ENCODE measurements around the gene SMPD4.
A peak's percentile ranks its signal among the peaks of the same experiment; 100 is the strongest.
"Not testable (repeated sequence)": the region's sequence is repeated elsewhere in the genome, so short reads cannot be mapped to it uniquely, and the experiment has no call there.

SMPD4 gene

DNA sequence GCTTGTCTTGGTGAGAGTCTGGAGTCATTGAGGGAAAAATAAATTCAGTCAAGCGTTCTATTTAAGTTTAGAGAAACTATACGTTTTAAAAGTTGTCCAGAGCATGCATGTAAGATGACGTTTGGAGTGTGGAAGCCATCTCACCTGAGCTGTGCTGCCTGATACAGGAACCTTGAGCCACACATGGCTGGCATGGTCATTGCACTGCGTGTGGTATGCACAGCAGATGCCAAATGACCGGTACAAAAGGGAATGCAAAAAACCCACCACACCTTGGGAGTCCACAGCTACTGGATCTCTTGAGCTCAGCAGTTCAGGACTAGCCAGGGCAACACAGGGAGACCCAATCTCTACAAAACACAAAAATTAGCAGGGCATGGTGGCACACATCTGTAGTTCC, 5.0 kb upstream of the SMPD4 start:
- DNase-seq (ENCODE audit: low spot score): no peak

DNA sequence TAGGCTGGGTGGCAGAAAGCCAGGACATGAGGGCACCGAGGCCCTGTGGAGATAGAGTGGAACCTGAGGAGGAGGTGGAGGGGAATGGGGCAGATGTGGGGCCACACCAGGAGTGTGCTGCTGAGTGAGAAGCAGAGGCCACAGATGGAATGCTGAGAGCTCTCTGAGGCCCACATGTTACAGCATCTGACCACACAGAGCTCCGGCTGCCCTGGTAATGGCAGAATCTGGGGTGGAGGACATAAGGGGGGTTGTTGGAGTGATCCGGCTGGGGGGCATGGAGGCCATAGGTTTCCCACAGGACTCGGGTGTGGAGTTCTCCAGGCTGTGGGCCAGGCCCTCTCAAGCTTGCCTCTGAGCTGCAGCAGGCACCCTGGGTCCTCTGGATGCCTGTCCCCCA, 4.5 kb upstream of the SMPD4 start:
- no peak for DNase-seq (ENCODE audit: low spot score)

DNA sequence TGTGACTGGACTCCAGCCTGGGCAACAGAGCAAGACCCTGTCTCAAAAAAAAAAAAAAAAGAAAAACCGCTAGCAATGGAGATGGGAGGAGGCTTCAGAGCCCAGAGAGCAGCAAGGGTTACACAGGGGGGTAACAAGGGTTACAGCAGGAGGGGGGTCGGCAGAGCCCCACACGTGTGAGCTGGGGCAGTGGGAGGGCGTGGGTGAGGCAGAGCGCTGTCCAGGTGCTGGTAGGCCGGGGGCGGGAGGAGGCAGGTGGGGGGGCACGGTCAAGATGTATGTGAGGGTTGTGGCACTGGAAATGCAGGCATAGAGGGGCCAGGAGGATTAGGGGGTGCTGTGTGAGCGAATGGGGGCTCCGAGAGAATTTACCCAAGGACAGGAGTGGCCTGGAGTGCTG, 4.0 kb upstream of the SMPD4 start:
- DNase-seq (ENCODE audit: low spot score): no peak

DNA sequence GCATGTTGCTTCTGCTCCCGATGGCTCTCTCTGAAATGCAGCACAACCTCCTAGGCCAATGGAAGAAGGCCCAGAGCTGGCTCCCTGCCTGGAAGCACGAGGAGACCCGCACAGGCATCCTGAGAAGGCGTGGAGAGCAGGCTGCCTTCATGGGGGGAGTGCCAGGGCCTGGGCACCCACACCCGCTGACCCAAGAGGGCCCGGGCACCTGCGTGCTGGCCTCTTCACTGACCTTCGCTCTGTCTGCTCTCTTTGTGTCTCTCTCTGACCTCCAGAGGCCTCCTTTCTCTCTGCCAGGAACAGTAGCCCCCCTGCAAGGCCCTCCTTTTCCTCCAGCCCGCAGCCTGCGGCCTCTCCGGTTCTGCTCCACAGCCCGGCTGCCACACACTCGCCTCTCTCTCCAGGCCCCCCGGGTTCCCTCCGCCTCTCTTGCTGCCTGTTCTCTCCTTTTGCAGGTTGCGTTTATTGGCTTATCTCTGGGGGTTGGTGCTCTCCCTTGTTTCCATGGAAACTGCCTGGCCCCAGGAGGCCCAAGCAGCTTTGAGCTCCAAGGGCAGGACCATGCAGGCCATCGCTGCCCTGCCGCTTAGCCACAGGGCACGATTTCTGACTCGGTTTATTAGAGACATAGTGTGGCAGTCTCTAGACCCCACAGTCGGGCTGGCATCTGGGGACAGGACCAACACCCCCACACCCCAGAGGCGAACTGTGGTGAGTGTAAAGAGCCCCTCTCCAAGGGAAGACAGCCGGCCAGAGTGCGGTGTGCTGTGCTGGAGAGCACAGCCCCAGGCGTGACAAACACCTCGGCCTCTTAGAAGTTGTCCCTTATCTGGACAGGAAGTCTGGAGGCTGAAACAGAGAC, 2.3 kb upstream of the SMPD4 start:
- no peak for DNase-seq (ENCODE audit: low spot score)

DNA sequence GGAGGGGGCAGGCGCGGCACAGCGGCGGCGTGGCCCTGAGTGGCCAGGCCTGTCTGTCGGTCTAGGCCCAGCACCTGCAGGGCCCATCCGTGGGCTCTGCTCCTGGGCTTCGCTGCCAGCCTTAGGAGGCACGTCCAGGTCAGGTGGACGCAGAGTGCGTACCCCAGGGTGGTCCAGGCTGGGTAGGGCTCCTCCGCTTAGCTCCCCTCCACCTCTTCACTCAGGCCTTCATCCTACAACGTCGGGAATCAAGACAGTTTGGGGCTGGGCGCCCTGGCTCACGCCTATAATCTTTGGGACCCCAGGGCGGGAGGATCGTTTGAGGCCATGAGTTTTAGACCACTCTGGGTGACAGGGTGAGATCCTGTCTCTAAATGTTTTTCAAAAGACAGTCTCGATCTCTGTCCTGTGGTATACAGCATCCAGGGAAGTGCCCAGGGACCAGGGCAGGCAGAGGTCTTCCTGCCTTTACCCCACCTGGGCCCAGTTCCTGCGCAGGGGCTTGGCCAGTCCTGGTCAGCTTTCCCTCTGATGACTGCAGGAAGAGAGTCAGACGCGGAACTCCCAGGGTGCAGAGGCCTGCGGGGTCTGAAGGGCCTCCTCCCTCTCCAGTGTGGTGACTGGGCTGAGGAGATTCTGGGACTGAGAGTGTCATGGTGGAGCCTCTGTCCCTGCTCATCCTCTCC, 1.6 kb upstream of the SMPD4 start:
- DNase-seq (ENCODE audit: low spot score): not testable (repeated sequence)

DNA sequence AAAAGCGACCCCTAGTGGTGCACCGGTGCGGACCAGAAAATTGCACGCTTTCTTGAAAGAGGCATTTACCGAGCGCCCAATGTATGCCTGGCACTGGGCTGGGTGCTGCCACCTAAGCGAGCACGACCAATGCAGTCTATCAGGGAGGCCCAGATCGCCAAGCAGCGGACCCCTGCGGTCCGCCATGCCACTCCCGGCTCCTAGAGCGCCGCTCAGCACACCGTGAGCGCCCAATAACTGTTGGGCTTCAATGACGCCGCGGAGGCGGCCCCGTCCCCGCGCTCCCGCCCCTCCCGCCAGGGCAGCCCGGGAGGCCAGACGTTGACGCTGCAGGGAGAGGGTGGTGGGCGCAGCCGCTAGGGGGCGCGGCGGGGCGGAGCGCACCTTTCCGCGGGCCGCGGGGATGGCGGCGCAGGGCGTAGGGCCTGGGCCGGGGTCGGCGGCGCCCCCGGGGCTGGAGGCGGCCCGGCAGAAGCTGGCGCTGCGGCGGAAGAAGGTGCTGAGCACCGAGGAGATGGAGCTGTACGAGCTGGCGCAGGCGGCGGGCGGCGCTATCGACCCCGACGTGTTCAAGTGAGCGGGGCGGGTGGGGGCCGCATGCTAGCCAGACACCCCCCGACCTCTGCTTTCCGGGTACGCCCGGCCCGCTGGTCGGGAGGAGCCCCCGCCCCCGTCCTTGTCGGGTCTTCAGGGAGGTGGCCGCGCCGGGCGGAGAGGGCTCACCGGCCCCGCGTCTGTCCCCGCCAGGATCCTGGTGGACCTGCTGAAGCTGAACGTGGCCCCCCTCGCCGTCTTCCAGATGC, 679 bp upstream of the SMPD4 start, which contains the start of gene MZT2B:
Gene MZT2B (plus strand): TSS at position 383 of the 803 bp plus-strand sequence. CDS start 21 bp downstream, at position 404.
- DNase-seq (ENCODE audit: low spot score): peak; percentile 94

DNA sequence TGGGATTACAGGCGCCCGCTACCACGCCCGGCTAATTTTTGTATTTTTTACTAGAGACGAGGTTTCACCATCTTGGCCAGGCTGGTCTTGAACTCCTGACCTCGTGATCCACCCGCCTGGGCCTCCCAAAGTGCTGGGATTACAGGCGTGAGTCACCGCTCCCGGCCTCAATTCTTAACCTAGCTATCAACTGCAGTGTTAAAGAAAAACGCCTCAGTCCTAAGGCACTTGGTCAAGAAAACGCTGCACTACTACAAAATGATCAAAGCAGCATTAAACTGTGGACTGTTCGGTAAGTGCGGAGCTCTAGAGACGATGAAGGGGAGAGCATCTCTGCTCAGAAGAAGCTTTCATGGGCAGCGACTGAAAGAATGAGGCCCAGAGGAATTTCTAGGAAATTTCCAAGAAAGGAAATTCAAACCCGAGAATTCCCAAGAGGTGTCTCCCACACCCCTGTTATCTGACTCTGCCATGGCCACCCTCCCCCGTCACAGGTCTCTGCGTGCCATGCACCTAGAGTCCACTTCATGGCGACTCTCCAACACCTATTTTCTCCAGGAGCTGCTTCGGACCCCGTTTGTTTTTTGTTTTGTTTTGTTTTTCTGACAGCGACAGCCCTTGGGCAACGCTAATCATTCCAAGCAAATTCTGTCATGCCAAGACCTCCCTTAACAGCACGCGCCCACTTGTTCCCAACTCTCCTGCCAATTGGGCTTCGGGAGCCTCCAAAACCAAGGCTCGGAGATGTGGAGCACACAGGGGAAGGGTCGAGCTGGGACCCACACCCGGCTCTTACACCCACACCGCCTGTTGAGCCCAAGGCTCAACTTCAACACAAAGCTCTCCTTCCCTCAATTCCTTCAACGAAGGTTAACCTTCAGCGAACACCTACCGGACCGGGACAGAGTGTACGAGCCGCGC, 738 bp downstream of the SMPD4 start:
- DNase-seq (ENCODE audit: low spot score): not testable (repeated sequence)

DNA sequence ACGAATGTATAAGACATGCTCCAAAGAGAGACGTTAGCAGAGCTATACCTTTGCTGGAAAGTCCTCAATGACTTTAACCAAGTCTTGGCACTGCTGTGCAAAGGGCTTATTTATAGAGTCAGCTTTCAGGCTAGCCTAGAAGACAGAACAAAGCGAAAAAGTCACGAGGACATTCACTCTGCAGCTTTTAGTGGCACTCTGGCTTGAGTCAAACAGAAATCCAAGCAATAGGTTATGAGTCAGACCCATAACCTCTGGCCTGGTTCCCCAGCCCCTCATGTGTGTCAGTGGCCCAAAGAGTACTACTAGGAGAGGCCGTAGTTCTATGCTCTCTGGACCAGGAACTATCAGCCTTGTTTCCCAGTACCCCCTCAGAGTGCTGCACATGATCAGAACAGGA, 6.5 kb downstream of the SMPD4 start:
- DNase-seq (ENCODE audit: low spot score): not testable (repeated sequence)

DNA sequence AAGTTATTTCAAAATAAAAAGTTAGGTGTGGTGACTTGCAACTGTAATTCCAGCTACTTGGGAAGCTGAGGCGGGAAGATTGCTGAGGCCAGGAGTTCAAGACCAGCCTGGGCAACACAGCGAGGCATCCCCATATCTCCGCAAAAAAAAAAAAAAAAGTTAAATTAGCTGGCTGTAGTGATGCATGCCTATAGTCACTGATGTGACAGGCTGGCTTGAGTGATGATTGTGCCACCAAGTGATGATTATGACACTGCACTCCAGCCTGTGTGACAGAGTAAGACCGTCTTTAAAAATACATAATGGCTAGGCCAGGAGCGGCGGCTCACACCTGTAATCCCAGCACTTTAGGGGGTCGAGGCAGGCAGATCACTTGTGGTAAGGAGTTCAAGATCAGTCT, 11.5 kb downstream of the SMPD4 start:
- DNase-seq (ENCODE audit: low spot score): no peak

DNA sequence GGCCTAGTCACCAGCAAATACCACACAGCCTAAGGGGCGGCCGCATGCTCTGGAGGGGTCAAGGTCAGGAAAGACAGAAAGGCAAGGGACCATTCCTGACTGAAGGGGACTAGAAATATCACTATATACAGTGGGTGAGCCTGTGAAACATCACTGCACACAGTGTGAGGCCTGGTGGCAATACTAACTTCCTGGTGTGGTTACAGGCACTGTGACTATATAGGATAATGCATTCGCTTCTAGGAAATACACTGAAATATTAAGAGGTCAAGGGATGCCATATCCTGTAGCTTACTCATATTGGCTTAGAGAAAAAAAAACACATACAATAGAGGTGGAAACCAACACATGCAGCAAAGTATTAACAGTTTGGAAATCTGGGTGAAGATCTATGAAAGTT, 12.2 kb downstream of the SMPD4 start:
- not testable (repeated sequence) for DNase-seq (ENCODE audit: low spot score)

DNA sequence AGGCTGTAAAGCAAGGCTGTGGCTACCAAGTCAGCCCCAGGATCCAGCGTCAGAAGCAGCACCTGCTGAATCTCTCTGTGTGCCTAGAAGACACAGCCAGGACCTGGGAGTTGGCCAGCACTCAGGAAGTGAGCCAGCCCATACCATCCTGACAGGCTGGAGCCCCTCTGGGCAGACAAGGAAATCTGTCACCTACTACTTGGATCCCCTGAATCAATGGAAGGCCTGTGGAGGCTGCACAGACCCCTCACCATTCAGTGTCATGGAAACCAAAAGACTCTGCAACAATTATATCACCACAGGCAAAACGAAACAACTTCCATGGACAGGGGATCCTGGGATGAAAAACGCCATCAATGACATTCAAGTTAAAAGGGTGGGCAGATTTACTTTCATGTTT, 14.8 kb downstream of the SMPD4 start:
- DNase-seq (ENCODE audit: low spot score): not testable (repeated sequence)

DNA sequence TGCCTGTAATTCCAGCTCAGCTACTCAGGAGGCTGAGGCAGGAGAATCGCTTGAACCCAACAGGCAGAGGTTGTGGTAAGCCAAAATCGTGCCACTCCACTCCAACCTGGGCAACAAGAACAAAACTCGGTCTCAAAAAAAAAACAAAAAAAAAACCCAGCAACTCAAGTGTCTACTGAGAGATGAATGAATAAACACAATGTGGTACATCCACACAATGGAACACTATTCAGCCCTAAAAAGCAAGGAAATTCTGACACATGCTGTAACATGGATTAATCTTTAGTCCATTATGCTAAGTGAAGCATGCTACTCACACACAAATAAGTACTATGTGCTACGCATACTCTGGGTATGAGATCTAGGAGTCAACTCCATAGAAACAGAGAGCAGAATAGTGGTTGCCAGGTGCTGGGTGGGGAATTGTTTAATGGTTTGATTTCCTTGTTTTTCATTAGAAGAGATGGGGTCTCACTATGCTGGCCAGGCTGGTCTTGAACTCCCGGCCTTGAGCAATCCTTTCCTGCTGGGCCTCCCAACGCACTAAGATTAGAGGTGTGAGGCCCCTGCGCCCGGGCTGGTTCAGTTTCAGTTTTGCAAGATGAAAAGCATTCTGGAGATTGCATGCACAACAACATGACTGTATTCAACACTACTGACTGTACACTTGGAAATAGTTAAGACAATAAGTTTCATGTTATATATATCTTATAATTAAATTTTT, 15.9 kb downstream of the SMPD4 start:
- no peak for DNase-seq (ENCODE audit: low spot score)

DNA sequence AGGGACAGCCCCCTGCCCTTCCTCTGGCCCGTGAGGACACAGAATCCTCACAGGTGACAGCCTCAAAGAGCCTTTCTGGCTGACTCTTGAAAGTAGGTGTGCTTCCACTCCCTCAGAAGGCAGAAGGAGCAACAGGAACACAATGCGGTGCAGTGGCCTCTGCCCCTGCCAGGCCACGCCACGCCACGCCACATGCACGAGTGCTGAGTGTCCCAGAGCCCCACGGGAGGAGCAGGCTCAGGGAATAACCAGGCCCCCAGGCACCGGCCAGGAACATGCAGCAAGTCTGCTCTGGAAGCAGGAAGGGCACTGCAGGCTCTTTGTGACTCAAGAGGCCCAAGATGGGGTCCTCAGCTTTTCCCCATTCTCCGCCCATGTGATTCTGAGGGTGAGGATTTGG, 18.4 kb downstream of the SMPD4 start:
- no peak for DNase-seq (ENCODE audit: low spot score)

DNA sequence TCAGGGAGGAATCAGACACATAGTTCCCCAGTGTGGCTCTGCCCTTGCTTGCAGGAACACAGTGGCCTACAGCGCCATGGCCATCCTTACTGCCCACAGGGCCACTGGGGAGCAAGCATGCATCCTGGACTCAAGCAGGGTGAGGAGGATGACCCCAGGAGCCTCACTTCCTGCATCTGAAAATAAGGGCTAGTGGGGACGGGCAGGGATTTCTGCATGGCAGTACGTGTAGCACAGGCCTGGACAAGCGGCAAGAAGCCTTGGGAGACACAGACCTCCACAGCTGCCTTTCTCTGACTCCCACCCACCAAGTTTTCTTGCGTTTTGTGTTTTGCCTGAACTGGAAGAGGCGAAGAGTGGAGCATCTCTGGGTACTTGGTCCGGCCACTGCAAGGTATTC, 18.9 kb downstream of the SMPD4 start:
- DNase-seq (ENCODE audit: low spot score): not testable (repeated sequence)

DNA sequence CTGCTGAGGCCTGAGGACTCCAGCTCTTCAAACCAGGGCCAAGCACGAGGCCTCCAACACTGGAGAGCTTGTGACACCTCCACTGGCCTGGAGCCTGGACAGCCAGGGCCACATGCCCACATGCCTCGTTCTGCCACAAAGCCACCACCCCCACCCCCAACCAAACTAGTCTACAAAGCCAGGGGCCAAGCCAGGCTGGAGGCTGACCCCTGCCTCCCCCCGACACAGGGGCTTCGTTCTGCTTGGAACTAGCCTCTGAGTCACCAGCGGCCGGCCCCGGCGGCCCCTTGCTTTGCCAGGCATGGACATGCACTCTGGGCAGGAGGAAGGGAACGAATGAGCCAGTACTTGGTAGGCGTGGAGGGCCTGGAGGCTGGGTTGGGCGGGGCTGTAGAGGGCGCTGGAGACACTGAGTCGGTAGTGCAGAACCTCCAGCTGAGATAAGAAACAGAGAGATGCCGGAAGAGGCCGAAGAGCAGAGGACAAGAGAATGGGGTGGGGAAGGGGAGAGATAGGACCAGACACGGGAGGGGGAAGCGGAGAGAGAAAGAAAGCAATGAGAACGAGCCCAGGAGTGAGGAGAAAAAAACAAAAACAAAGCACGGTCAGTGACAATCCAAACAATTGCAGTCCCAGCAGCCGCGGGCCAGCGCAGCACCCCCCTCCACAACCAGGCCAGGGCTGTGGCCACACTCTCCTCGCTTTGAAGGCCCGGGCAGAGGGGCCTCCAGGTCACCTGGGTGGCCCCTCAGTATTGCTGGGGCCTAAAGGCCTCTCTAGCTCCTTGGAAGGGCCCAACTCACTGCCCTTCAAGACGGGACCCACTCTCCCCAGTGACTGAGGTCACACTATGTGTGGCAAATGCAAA, 20.3 kb downstream of the SMPD4 start:
- DNase-seq (ENCODE audit: low spot score): not testable (repeated sequence)

DNA sequence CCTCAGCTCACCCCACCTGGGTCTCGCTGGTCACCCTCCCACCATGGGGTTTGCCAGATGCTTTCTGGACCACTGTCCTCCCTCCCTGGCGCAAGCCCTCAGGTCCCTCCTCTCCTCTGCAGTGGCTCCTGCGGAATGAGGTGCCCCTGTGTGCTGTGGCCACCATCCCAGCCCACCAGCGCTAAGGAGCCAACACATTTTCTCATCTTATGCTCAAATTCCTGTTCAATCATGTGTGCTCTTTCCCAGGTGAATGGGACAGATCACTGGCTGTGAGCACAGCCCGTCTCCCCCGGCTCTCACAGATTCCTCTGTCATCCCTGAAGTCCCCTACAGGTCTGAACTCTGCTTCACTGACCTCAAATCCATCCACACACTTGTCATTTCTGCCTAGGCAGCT, 21.3 kb downstream of the SMPD4 start:
- DNase-seq (ENCODE audit: low spot score): no peak

DNA sequence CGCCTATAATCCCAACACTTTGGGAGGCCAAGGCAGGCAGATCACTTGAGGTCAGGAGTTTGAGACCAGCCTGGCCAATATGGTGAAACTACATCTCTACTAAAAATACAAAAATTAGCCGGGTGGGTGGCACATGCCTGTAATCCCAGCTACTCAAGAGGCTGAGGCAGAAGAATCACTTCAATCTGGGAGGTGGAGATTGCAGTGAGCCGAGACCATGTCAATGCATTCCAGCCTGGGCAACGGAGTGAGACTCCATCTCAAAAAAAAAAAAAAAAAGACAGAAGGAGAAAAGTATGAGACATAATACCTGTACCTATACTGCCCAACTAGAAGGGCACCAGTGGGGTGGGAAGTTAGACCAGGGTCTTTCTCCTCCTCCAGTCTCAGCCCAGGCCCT, 22.0 kb downstream of the SMPD4 start:
- not testable (repeated sequence) for DNase-seq (ENCODE audit: low spot score)

DNA sequence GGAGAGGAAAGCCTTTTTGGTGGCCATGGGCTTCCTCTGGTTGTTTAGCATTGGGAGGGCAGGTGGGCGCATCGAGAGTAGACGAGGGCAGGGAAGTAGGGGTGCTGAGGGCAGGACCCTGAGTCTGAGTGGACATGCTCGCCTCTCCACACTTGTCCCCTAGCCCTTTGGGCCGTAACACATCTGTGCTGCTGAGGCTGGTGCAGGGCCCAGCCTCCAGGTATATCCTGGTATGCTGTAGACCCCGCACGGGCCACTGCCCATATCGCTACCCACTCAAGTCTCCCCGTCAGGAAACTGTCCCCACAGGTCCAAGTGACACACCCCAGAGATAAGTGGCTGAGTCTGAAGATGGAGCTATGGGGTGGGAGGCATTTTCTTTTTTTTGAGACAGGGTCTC, 22.8 kb downstream of the SMPD4 start:
- no peak for DNase-seq (ENCODE audit: low spot score)

DNA sequence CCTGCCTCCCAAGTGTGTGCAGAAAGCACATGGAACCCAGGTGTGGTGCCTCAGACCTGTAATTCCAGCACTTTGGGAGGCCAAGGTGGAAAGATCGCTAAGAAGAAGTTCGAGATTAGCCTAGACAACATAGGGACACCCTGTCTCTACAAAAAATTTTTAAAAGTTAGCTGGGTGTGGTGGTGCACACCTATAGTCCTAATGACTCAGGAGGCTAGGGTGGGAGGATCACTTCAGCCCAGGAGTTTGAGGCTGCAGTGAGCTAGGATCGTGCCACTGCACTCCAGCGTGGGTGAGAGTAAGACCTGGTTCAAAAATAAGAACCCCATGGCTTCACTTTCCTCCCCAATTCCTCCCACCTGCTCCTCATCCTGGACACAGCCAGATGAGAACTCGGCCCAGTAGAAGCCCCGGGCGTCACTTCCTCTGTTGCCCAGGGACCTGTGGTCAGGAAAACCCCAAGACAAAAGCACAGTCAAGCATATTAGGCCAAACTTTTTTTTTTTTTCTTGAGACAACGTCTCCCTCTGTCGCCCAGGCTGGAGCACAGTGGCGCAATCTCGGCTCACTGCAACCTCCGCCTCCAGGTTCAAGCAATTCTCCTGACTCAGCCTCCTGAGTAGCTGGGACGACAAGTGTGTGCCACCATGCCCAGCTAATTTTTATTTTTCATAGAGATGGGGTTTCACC, 23.4 kb downstream of the SMPD4 start:
- not testable (repeated sequence) for DNase-seq (ENCODE audit: low spot score)
